ENCODE results near the gene TOX3. TPM values are rescaled to one million over a fixed set of nuclear protein-coding genes. Genes with fewer than 3 reads are reported as not detected.

TOX3 gene
- total RNA-seq, 2 donors from 2014 or later = not detected

DNA sequence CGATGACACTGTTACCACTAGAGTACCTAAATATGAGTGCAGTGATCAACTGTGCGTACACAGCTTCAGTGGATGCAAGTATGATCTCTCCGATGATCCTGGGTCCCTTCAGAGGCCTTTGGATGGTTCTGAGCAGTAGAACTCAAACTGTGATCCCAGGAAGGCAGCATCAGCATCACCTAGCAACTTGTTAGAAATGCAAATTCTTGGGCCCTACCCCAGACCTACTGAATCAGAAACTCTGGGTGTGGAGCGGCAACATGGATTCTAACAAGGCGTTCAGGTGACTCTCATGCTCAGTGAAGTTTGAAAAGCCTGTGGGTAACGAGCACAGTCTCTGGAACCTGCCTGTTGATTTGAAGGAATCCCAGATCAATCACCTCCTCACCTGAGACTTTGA lies 25.4 kb downstream of the TOX3 start:
- H3K27me3 ChIP-seq = no peaks in the 10 kb centered on the region
- no peaks in the 10 kb centered on the region for H3K36me3 ChIP-seq
- no peaks in the 10 kb centered on the region for H3K9me3 ChIP-seq
- H3K4me1 ChIP-seq = no peaks in the 10 kb centered on the region
- TF ChIP-seq, protein P1, sequence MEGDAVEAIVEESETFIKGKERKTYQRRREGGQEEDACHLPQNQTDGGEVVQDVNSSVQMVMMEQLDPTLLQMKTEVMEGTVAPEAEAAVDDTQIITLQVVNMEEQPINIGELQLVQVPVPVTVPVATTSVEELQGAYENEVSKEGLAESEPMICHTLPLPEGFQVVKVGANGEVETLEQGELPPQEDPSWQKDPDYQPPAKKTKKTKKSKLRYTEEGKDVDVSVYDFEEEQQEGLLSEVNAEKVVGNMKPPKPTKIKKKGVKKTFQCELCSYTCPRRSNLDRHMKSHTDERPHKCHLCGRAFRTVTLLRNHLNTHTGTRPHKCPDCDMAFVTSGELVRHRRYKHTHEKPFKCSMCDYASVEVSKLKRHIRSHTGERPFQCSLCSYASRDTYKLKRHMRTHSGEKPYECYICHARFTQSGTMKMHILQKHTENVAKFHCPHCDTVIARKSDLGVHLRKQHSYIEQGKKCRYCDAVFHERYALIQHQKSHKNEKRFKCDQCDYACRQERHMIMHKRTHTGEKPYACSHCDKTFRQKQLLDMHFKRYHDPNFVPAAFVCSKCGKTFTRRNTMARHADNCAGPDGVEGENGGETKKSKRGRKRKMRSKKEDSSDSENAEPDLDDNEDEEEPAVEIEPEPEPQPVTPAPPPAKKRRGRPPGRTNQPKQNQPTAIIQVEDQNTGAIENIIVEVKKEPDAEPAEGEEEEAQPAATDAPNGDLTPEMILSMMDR (IDR thresholded peaks at IDR 0.05) = no peak
- no peak overlapping the region for H3K4me3 ChIP-seq
- no peak overlapping the region for H3K27ac ChIP-seq
- no peak for DNase-seq (ENCODE audit: low spot score)

DNA sequence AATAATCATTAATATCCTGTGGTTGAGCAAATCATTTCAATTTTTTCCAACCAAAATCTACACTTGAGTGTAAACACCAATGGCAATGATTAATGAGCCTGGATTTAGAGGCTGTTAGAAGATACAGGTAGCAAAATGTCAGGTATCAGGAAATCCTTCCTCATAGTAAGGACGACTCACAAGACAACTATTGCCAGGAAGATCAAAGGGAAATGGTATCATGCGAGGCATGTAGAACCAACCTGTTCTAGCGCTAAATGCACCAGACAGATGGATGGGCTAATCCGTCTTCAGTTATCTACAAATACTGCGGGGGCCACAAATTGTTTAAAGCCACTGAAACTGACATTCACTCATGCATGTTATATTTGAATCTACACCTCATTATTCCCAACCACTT lies 28.1 kb downstream of the TOX3 start:
- H3K27ac ChIP-seq = no peak overlapping the region
- TF ChIP-seq, protein P1 (IDR thresholded peaks at IDR 0.05) = no peak

DNA sequence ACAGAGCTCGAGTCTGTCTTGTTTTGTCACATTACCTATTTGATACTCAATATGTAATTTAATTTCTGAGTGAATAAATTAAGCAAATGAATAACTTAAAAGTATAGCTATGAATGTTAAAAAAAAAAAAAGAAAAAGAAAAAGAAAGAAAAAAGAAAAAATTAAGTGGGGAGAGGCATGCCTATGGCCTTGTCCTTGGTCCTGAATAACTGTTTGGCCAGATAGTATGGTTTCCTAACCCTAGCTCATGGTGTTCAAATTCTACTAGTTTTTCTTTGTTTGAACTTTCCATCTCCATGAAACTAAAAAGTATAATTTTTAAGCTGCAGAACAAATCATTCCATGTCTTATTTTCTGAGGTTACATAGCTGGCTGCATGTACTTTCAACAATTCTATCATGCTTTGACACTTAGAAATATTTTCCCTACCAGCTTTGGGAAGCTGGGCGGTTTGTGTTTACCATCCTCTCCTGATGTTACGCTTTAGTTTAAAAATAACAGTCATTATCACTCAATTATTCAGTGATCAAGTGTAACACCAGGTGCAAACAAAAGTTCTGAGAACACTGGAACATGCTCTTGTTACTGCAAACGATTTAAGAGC lies 31.8 kb downstream of the TOX3 start:
- TF ChIP-seq, protein P1 (IDR thresholded peaks at IDR 0.05) = no peak
- H3K27ac ChIP-seq = no peak overlapping the region
- no peaks in the 10 kb centered on the region for H3K9me3 ChIP-seq
- H3K27me3 ChIP-seq = no peaks in the 10 kb centered on the region
- no peak for DNase-seq (ENCODE audit: low spot score)
- no peak overlapping the region for H3K4me3 ChIP-seq
- H3K4me1 ChIP-seq = no peaks in the 10 kb centered on the region
- H3K36me3 ChIP-seq = no peaks in the 10 kb centered on the region

More for the DNA sequence above, 28.1 kb downstream of the TOX3 start:
- DNase-seq (ENCODE audit: low spot score) = no peak
- Histone ChIP-seq H3K4me1 (no peaks in the 10 kb centered on the region), H3K27me3 (no peaks in the 10 kb centered on the region), H3K9me3 (no peaks in the 10 kb centered on the region), H3K36me3 (no peaks in the 10 kb centered on the region), H3K4me3 (no peak overlapping the region)

DNA sequence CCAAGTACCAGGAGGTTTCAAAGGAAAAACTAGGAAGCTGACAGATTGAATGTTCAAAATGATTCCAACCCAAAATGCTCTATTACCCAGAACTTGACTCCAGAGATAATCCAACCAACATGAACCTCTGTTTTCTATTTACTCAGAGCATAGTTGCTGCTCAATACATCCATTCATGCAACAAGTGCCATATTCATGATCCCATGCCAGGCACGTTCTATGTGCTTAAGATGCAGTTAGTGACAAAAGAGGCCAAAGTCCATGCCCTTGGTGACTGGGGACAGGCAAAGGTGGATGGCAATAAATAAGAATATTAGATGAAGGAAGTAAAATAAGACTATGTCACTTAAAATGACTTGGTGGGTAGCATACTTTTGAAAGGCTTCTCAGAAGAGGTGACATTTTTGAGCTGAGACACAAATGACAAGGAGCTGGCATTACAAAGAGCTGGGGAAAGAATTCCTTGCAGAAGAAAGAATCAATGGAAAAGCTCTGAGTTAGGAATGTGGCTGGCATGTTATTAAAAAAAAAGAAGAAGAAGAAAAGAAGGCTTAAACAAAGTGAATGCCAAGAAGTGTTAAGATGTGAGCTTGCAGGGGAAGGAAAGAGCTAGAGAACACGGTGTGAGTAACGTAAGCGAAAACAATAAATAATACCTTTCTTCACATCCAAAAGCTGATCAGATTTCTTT lies 34.5 kb downstream of the TOX3 start:
- Histone ChIP-seq H3K36me3 (no peaks in the 10 kb centered on the region), H3K4me1 (no peaks in the 10 kb centered on the region), H3K9me3 (no peaks in the 10 kb centered on the region), H3K27me3 (no peaks in the 10 kb centered on the region), H3K27ac (no peak overlapping the region), H3K4me3 (no peak overlapping the region)
- TF ChIP-seq, protein P1 (IDR thresholded peaks at IDR 0.05) = no peak
- no peak for DNase-seq (ENCODE audit: low spot score)

DNA sequence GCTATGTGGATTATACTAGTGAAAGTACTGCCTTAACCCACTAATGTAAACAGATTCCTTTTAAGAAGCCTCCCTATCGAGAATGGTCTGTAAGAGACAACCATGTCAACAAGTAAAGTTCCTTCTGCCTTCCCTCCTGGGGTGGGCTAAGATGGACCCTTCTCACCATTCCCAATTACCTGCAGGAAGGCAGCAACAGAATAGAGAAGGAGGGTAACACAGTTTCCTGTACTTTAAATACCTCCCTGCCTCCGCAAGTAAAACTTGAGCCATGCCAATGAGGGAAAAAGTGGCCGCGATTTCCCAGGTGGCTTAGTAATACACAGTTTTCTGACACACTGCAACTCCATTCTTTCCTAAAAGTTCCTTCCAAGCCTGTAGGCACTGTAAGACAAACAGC lies 45.2 kb downstream of the TOX3 start:
- H3K27ac ChIP-seq = no peak overlapping the region
- no peak for DNase-seq (ENCODE audit: low spot score)
- H3K36me3 ChIP-seq = no peaks in the 10 kb centered on the region
- H3K9me3 ChIP-seq = no peaks in the 10 kb centered on the region
- H3K4me1 ChIP-seq = no peaks in the 10 kb centered on the region
- H3K27me3 ChIP-seq = no peaks in the 10 kb centered on the region
- no peak overlapping the region for H3K4me3 ChIP-seq
- TF ChIP-seq, protein P1 (IDR thresholded peaks at IDR 0.05) = no peak

All from right atrium auricular region (tissue), 2 donors.